Middle frontal gyrus (tissue), 1 donor: Measurements from ENCODE around the gene NFATC1.
"Not testable (repeated sequence)": the region's sequence is repeated elsewhere in the genome, so short reads cannot be mapped to it uniquely, and the experiment has no call there.

Source experiments
- DNase-seq: peaks from one replicate; pipeline ENCODE4 v3.0.0-alpha.2; 2015; ENCODE audit warnings: low spot score; ENCODE audit errors: extremely low spot score

Gene NFATC1

GRCh38 chr18:79375441-79376154 is 20.1 kb upstream of the NFATC1 start:
- no peak for DNase-seq

- DNase-seq = not testable (repeated sequence)
These were observed 19.1 kb upstream of the NFATC1 start for GRCh38 chr18:79376661-79377060.

- no peak for DNase-seq
These were observed 18.4 kb upstream of the NFATC1 start for GRCh38 chr18:79377187-79377891.

GRCh38 chr18:79378536-79379250 is 17.0 kb upstream of the NFATC1 start:
- peak; percentile 58 for DNase-seq

- DNase-seq = no peak
These were observed 16.4 kb upstream of the NFATC1 start for GRCh38 chr18:79379251-79379905.

GRCh38 chr18:79379931-79380815 is 15.6 kb upstream of the NFATC1 start:
- DNase-seq = no peak

- DNase-seq = no peak
These were observed 14.6 kb upstream of the NFATC1 start for GRCh38 chr18:79380816-79381806.

- DNase-seq = no peak
These were observed 13.9 kb upstream of the NFATC1 start for GRCh38 chr18:79381811-79382311.

- no peak for DNase-seq
These were observed 12.9 kb upstream of the NFATC1 start for GRCh38 chr18:79382681-79383387.

- DNase-seq = no peak
These were observed 12.2 kb upstream of the NFATC1 start for GRCh38 chr18:79383388-79384056.

GRCh38 chr18:79384151-79384807 is 11.5 kb upstream of the NFATC1 start:
- no peak for DNase-seq

GRCh38 chr18:79384834-79385233 is 10.9 kb upstream of the NFATC1 start:
- DNase-seq = no peak

GRCh38 chr18:79385326-79385707 is 10.4 kb upstream of the NFATC1 start:
- DNase-seq = no peak

- no peak for DNase-seq
These were observed 9.9 kb upstream of the NFATC1 start for GRCh38 chr18:79385708-79386341.

GRCh38 chr18:79386547-79386946 is 9.2 kb upstream of the NFATC1 start:
- no peak for DNase-seq

- DNase-seq = no peak
These were observed 8.5 kb upstream of the NFATC1 start for GRCh38 chr18:79387214-79387613.

- no peak for DNase-seq
These were observed 8.1 kb upstream of the NFATC1 start for GRCh38 chr18:79387615-79388014.
